Progenitor cell of endocrine pancreas (in vitro differentiated cells): ENCODE data around the gene LUC7L. TPM values are rescaled to one million over a fixed set of nuclear protein-coding genes. Genes with fewer than 3 reads are reported as not detected.

Experiments
- DNase-seq: peaks from one replicate; pipeline ENCODE4 v3.0.0; 2021; ENCODE audit warnings: low spot score; ENCODE audit not compliant: unreplicated experiment
- H3K27ac Mint-ChIP-seq: 2 replicates; pipeline ENCODE4 v1.8.0; 2021; ENCODE audit warnings: mild to moderate bottlenecking, moderate library complexity, mixed read lengths
- H3K27me3 Mint-ChIP-seq: 2 replicates; pipeline ENCODE4 v1.8.0; 2021; ENCODE audit warnings: mixed read lengths
- H3K36me3 Mint-ChIP-seq: 2 replicates; pipeline ENCODE4 v1.8.0; 2022; ENCODE audit warnings: mixed read lengths; ENCODE audit not compliant: insufficient read depth
- H3K4me1 Mint-ChIP-seq: 2 replicates; pipeline ENCODE4 v1.8.0; 2021; ENCODE audit warnings: low read depth, mixed read lengths
- H3K4me3 Mint-ChIP-seq: 2 replicates; pipeline ENCODE4 v1.8.0; 2021; ENCODE audit warnings: low read depth, mild to moderate bottlenecking, moderate library complexity, mixed read lengths
- H3K9me3 Mint-ChIP-seq: 2 replicates; pipeline ENCODE4 v1.8.0; 2021; ENCODE audit warnings: low read depth, mixed read lengths
- long read RNA-seq: library from polyadenylated mRNA; unstranded; transcript quantifications from one replicate; pipeline ENCODE4 v2.0.0, GENCODE V29; 2020
- total RNA-seq: library from RNA; stranded (reverse); gene quantifications from 2 replicates; pipeline ENCODE4 v1.2.1, GENCODE V29; 2021
- TF ChIP-seq, protein P1 (sequence below): fragments of 200-600 bp; sonication (generic); IDR thresholded peaks from one replicate; pipeline ENCODE4 v1.5.0; 2021; ENCODE audit warnings: antibody characterized with exemption, mild to moderate bottlenecking; ENCODE audit not compliant: unreplicated experiment

The LUC7L gene, protein sequence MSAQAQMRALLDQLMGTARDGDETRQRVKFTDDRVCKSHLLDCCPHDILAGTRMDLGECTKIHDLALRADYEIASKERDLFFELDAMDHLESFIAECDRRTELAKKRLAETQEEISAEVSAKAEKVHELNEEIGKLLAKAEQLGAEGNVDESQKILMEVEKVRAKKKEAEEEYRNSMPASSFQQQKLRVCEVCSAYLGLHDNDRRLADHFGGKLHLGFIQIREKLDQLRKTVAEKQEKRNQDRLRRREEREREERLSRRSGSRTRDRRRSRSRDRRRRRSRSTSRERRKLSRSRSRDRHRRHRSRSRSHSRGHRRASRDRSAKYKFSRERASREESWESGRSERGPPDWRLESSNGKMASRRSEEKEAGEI
- total RNA-seq, result 229 and 230 TPM in 2 replicates
- long read RNA-seq, transcript LUC7L-202 (9 exons, 2,097 nt), result minor isoform, 5 of 189 reads
- long read RNA-seq, transcript LUC7L-221 (11 exons, 1,520 nt), result minor isoform, 6 of 189 reads
- long read RNA-seq, transcript LUC7L-201 (10 exons, 1,456 nt), result major isoform, 35 of 189 reads
- long read RNA-seq, transcript LUC7L-204 (10 exons, 1,504 nt), result minor isoform, 5 of 189 reads
- long read RNA-seq, partial matches to known transcripts, result 66 of 189 reads
- long read RNA-seq, other reads (novel, unspliced or antisense), result 65 of 189 reads

DNA sequence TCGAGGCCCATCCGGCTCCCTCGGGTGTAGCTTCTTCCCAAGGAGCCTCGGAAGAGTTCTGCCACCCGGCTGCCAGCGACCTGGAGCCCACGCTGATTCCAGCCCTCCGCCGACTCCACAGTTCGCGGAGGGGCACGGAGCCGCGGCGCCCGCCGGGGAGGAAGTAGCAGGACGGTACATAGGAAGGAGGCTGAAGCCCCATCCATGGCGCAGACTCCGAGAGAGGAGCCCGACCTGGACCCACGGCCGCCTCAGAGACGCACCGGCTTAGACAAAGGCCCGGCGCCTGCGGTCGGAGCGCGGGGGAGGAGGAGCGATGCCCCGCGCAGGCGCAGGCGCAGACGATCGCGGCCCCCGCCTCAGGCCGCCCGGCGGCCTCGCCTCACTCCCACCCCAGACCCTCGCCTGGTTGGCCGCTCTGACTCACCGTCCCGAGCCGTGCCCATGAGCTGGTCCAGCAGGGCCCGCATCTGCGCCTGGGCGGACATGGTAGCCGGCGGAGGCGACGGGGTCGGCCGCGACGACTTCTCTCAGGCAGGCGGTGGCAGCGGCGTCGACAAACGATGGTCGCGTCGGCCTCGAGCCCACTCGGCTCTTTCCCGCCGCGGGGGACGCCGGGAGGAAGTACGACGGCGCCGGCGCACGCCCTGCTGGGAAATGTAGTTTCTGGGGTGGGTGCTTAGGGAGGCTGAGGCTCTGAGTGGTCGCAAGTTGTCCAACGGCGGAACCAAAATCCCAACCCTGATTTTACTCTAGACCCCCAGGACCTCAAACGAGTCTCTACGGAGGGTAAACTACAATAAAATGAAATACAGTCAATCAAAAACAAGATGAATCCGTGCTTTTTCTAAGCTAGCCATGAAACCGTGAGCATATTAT, at the start of gene LUC7L:
LUC7L (minus strand) TSS at position 598 of the 879 bp plus-strand sequence; CDS start at position 488, 110 bp downstream.
- no peaks in the 10 kb centered on the region for H3K27me3 Mint-ChIP-seq
- peaks cover 16% of the 10 kb centered on the region for H3K4me1 Mint-ChIP-seq
- TF ChIP-seq, protein P1, sequence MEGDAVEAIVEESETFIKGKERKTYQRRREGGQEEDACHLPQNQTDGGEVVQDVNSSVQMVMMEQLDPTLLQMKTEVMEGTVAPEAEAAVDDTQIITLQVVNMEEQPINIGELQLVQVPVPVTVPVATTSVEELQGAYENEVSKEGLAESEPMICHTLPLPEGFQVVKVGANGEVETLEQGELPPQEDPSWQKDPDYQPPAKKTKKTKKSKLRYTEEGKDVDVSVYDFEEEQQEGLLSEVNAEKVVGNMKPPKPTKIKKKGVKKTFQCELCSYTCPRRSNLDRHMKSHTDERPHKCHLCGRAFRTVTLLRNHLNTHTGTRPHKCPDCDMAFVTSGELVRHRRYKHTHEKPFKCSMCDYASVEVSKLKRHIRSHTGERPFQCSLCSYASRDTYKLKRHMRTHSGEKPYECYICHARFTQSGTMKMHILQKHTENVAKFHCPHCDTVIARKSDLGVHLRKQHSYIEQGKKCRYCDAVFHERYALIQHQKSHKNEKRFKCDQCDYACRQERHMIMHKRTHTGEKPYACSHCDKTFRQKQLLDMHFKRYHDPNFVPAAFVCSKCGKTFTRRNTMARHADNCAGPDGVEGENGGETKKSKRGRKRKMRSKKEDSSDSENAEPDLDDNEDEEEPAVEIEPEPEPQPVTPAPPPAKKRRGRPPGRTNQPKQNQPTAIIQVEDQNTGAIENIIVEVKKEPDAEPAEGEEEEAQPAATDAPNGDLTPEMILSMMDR, result no peak
- peak within 1 kb of the TSS; percentile 96 for H3K27ac Mint-ChIP-seq
- peak within 1 kb of the TSS; percentile 93 for H3K4me3 Mint-ChIP-seq
- DNase-seq, result peak; percentile 73
- H3K36me3 Mint-ChIP-seq, result peaks cover 16% of the 10 kb centered on the region
- H3K9me3 Mint-ChIP-seq, result no peaks in the 10 kb centered on the region

DNA sequence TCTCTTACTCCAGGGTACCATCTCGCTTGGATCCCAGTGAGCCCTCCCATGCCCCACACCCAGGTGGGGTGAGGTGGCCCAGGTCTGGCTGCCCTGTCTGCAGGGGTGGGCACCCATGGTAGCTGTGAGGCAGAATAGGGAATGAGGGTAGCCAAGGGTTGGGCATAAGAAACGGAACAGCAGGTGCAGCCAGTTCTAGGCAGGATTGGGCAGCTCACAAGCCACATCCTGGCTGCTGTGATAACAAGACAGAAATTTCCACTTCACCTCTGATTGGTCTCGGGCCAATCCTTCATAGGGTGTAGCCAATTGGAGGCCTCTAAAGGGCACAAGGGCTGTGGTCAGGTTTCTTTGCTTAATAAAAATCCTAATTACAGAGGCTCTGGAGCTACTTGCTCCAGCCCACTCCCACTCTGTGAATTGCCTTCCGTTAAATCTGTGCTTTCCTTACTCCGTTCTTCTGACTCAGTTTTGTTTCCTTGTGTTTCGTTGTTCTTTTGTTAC, 49.7 kb upstream of the LUC7L start:
- H3K4me3 Mint-ChIP-seq, result peak overlapping the region; percentile 15
- H3K36me3 Mint-ChIP-seq, result no peaks in the 10 kb centered on the region
- H3K27ac Mint-ChIP-seq, result no peak overlapping the region
- H3K4me1 Mint-ChIP-seq, result peaks cover 2% of the 10 kb centered on the region
- no peak for DNase-seq
- H3K27me3 Mint-ChIP-seq, result peaks cover 30% of the 10 kb centered on the region
- H3K9me3 Mint-ChIP-seq, result no peaks in the 10 kb centered on the region
- TF ChIP-seq, protein P1, result no peak

DNA sequence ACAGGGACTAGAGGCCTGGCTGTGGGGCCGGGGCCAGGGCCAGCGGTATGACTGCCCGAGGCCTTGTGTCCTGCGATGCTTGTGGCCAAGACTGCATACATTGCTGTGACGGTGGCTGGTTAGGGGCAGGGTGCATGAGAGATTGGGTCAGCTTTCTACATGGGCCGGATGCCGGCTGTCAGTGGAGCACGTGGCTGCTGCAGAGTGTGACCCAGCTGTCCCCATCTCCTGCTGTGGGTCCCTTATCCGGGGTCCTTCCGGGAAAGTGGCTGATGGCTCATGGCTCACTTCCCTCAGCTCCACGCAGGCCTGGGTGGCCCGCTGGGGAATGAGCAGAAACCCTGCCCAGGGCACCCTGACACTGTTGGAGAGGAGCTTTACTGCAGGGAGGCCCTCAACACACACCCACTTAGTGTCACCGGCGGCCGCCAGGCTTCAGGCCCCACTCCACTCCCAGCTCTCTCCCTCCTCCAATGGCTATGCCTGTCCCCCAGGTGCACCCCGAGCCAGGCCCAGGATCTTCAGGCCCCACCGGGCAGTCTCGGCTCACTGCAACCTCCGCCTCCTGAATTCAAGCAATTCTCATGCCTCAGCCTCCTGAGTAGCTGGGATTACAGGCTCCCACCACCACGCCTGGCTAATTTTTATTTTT, 47.3 kb upstream of the LUC7L start:
- Mint-ChIP-seq H3K4me3 (peak overlapping the region; percentile 67), H3K9me3 (no peaks in the 10 kb centered on the region), H3K4me1 (peaks cover 2% of the 10 kb centered on the region), H3K27ac (no peak overlapping the region), H3K27me3 (peaks cover 32% of the 10 kb centered on the region), H3K36me3 (no peaks in the 10 kb centered on the region)
- TF ChIP-seq, protein P1, result no peak
- no peak for DNase-seq

DNA sequence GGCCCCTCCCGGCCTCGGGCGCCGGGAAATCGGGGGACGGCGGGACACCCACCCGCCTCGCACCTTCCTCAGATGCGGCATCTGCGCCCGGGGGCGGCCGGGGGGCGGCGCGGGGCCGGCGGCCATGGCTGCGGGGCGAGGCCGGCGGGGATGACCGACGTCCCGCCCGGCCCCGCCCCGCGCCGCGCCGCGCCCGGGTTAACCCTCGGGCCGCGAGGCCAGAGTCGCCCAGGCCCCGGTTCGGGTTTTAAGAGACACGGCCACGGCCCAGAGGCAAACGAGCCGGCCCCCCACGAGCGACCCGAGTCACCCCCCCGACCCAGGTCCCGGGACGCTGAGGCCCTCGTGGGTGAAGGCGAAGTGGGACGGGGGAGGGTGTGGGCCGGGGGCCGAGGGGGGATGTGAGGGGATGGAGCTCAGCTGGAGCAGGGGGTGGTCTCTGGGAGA, 46.6 kb upstream of the LUC7L start, which contains the start of gene RGS11:
RGS11 (minus strand) TSS at position 159 of the 447 bp plus-strand sequence; CDS start at position 126, 33 bp downstream.
- TF ChIP-seq, protein P1, result no peak
- H3K27me3 Mint-ChIP-seq, result peaks cover 32% of the 10 kb centered on the region
- peak within 1 kb of the TSS; percentile 67 for H3K4me3 Mint-ChIP-seq
- no peak for DNase-seq
- peaks cover 2% of the 10 kb centered on the region for H3K4me1 Mint-ChIP-seq
- H3K27ac Mint-ChIP-seq, result no peak within 1 kb of the TSS
- no peaks in the 10 kb centered on the region for H3K36me3 Mint-ChIP-seq
- H3K9me3 Mint-ChIP-seq, result no peaks in the 10 kb centered on the region
